WERI-Rb-1 (cell line): Measurements from ENCODE around the gene CPXM1.
"Not testable (repeated sequence)": the region's sequence is repeated elsewhere in the genome, so short reads cannot be mapped to it uniquely, and the experiment has no call there.

Source experiments
- DNase-seq: peaks from one replicate; pipeline ENCODE4 v3.0.0-alpha.2; 2020
- H3K27ac ChIP-seq: fragments of 250-450 bp; sonication (Bioruptor Pico); 2 replicates; pipeline ENCODE4 v1.5.1; 2020; ENCODE audit warnings: mild to moderate bottlenecking, moderate library complexity
- H3K27me3 ChIP-seq: fragments of 250-450 bp; sonication (Bioruptor Pico); 2 replicates; pipeline ENCODE4 v1.5.1; 2021; ENCODE audit warnings: mild to moderate bottlenecking, low read depth, moderate library complexity; ENCODE audit not compliant: insufficient read depth, severe bottlenecking
- H3K36me3 ChIP-seq: fragments of 250-450 bp; sonication (Bioruptor Pico); 2 replicates; pipeline ENCODE4 v1.5.1; 2020; ENCODE audit warnings: mild to moderate bottlenecking, moderate library complexity
- H3K4me3 ChIP-seq: 2 replicates; pipeline ENCODE4 v1.5.1; 2011; ENCODE audit warnings: low read depth, mild to moderate bottlenecking, control low read depth, low read length
- H3K9me3 ChIP-seq: fragments of 250-450 bp; sonication (Bioruptor Pico); 2 replicates; pipeline ENCODE4 v1.5.1; 2021; ENCODE audit warnings: mild to moderate bottlenecking, moderate library complexity; ENCODE audit not compliant: severe bottlenecking
- TF ChIP-seq, protein P1 (sequence below): IDR thresholded peaks from 2 replicates; pipeline ENCODE4 v1.5.1; 2011; ENCODE audit warnings: low read depth, mild to moderate bottlenecking, control low read depth, inconsistent platforms, low read length

The CPXM1 gene

DNA sequence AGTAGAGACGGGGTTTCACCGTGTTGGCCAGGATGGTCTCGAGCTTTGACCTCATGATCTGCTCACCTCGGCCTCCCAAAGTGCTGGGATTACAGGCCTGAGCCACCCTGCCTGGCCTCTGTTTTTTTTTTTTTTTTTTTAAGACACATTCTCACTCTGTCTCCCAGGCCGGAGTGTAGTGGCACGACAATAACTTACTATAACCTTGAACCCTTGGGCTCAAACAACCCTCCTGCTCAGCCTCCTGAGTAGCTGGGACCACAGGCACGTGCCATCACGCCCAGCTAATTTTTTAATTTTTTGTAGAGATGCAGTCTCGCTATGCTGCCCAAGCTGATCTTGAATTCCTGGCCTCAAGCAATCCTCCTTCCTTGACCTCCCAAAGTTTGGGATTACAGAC is 26.6 kb downstream of the CPXM1 start:
- H3K36me3 ChIP-seq = no peaks in the 10 kb centered on the region
- H3K27me3 ChIP-seq = no peaks in the 10 kb centered on the region
- no peak overlapping the region for H3K27ac ChIP-seq
- DNase-seq = no peak
- peaks cover 7% of the 10 kb centered on the region for H3K9me3 ChIP-seq
- TF ChIP-seq, protein P1, sequence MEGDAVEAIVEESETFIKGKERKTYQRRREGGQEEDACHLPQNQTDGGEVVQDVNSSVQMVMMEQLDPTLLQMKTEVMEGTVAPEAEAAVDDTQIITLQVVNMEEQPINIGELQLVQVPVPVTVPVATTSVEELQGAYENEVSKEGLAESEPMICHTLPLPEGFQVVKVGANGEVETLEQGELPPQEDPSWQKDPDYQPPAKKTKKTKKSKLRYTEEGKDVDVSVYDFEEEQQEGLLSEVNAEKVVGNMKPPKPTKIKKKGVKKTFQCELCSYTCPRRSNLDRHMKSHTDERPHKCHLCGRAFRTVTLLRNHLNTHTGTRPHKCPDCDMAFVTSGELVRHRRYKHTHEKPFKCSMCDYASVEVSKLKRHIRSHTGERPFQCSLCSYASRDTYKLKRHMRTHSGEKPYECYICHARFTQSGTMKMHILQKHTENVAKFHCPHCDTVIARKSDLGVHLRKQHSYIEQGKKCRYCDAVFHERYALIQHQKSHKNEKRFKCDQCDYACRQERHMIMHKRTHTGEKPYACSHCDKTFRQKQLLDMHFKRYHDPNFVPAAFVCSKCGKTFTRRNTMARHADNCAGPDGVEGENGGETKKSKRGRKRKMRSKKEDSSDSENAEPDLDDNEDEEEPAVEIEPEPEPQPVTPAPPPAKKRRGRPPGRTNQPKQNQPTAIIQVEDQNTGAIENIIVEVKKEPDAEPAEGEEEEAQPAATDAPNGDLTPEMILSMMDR = no peak
- no peak overlapping the region for H3K4me3 ChIP-seq

DNA sequence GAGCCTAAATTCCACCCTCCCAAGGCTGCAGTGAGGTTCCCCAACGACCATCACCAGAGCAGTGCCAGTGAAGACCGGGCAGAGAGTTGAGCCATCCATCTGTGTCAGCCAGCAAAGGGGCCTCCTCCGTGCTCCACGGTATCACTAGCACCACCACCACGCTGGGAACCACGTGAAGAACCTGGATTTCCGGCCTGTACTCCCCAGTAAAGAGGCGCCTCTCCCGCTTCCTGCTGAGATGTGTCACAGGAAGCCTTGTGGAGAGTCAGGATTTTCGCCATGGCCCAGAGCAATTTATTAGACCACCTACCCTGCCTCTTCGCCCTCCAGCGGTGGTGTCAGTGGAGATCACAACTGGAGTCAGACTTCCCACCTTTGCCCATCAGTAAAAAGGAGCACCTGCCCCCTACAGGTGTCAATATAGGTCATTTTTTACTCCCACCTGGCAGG is 28.8 kb downstream of the CPXM1 start:
- no peak for DNase-seq
- H3K27me3 ChIP-seq = no peaks in the 10 kb centered on the region
- H3K4me3 ChIP-seq = no peak overlapping the region
- TF ChIP-seq, protein P1 = no peak
- H3K36me3 ChIP-seq = no peaks in the 10 kb centered on the region
- H3K27ac ChIP-seq = no peak overlapping the region
- peaks cover 7% of the 10 kb centered on the region for H3K9me3 ChIP-seq

DNA sequence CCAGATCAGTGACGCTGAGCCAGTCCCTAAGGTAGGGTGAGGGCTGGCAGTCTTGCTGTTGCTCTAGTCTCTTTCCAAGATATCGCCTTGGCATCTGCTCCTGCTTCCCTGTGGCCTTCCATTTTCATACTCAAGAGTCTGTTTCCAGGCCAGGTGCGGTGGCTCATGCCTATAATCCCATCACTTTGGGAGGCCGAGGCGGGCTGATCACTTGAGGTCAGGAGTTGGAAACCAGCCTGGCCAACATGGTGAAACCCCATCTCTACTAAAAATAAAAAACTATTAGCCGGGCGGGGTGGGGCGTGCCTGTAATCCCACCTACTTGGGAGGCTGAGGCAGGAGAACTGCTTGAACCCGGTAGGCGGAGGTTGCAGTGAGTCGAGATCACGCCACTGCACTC is 30.3 kb downstream of the CPXM1 start:
- not testable (repeated sequence) for H3K9me3 ChIP-seq, H3K36me3 ChIP-seq, H3K27me3 ChIP-seq, DNase-seq, H3K4me3 ChIP-seq, H3K27ac ChIP-seq

DNA sequence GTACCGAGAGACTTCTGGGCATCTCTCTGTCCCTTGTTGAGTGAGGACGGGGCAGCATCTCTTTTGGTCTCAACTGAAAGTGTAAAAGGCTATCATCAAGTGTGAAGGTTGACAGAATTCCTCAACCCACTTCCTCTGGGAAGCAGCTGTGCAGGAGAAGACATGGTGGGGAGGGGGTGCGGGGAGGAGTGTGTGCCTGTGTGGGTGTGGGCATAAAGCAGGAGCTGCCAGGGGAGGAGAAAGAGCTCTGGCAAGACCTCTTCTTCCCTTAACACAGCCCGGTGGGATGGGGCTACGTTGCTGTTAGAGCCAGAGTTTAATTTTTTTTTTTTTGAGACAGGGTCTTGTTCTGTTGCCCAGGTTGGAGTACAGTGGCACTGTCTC is 31.8 kb downstream of the CPXM1 start:
- Histone ChIP-seq H3K9me3 (no peaks in the 10 kb centered on the region), H3K4me3 (no peak overlapping the region), H3K27me3 (no peaks in the 10 kb centered on the region), H3K27ac (no peak overlapping the region), H3K36me3 (no peaks in the 10 kb centered on the region)
- DNase-seq = no peak
- TF ChIP-seq, protein P1 = no peak

DNA sequence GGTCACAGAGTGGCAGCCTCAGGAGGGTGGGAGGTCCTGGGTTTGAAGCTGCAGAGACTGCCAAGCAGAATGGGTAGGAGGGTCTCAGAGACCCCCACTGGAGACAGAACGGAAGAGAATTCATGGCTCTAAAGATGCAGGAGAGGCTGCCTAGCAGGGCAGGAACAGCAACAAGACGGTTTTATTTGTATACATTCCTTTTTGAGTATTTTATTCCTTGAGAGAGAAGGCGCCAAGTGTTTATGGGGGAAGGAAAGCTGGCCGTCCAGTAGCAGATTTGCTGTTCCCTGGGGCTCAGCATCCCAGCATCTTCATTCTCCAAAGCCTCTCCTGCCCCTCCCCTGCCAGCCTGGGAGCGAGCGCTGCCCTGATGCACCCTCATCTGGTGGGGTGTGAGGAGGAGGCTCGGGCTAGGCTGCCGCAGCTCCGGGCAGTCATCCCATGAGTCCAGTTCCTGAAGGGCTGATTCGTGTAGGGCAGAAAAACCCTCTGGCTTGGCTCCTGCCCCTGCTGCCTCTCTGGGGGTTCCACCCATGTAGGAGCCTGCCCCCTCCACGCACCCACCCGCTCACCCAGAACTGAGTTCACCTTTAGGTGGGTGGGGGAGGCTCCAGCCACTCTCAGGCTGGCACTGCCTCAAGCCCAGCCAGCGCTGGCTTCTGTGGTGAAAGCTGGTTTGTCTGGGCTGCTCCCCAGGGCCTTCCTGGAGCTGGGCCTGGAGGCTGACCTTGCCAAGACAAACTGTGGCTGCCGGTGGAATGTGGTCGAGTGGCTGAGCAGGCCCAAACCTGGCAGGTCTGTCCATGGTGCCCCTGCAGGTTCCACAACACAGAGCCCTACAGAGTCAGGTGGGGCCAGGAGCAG is 32.4 kb downstream of the CPXM1 start:
- TF ChIP-seq, protein P1 = no peak
- Histone ChIP-seq H3K4me3 (no peak overlapping the region), H3K9me3 (no peaks in the 10 kb centered on the region), H3K36me3 (no peaks in the 10 kb centered on the region), H3K27me3 (no peaks in the 10 kb centered on the region), H3K27ac (no peak overlapping the region)
- no peak for DNase-seq

DNA sequence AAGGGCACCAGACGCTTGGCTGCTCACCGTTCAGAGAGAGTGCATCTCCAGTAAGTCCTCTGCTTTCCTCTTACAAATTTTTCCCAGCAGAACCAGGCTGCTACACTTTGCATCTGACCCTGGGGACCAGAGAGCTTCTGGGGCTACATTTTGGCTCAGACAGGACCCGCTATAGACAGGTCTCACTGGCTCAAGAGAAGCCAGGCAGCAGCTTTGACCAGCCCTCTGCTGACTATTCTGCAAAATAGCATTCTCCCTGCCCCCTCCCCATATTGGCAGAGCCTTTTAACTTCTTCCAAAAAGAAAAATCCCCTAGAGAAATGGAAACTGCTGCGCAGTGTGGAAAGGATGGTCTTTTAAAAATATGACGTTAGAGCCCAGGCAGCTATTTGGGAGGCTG is 37.2 kb downstream of the CPXM1 start:
- no peaks in the 10 kb centered on the region for H3K36me3 ChIP-seq
- H3K4me3 ChIP-seq = no peak overlapping the region
- DNase-seq = no peak
- H3K27ac ChIP-seq = no peak overlapping the region
- TF ChIP-seq, protein P1 = no peak
- no peaks in the 10 kb centered on the region for H3K27me3 ChIP-seq
- no peaks in the 10 kb centered on the region for H3K9me3 ChIP-seq
